Aorta (tissue), 5 donors: Measurements from ENCODE around the gene SAG. TPM values are rescaled to one million over a fixed set of nuclear protein-coding genes. Genes with fewer than 3 reads are reported as not detected.
A peak's percentile ranks its signal among the peaks of the same experiment; 100 is the strongest.

ENCODE experiments used
- ATAC-seq: fragments of 200-7000 bp; cut with Tn5 transposase; one replicate; pipeline ENCODE4 v1.9.1; 2022; ENCODE audit warnings: moderate library complexity; ENCODE audit not compliant: low FRiP score
- DNase-seq, 2 donors: peaks; one replicate each; pipeline ENCODE4 v3.0.0-alpha.2; 2020
- H3K27ac ChIP-seq, 2 donors: one replicate each; pipeline ENCODE4 v1.5.1; 2013; ENCODE audit warnings: low read length in 2 of 2, mild to moderate bottlenecking in 2 of 2, moderate library complexity in 2 of 2, control low read depth in 1 of 2, inconsistent platforms in 1 of 2, low read depth in 1 of 2
- H3K27me3 ChIP-seq, 2 donors: one replicate each; pipeline ENCODE4 v1.6.1; 2013; ENCODE audit warnings: control low read depth in 1 of 2, low read length in 1 of 2, mild to moderate bottlenecking in 1 of 2, moderate library complexity in 1 of 2; ENCODE audit not compliant: insufficient read depth in 2 of 2, control insufficient read depth in 1 of 2
- H3K36me3 ChIP-seq, 2 donors: one replicate each; pipeline ENCODE4 v1.6.1; 2013; ENCODE audit warnings: control low read depth in 1 of 2, low read length in 1 of 2, mild to moderate bottlenecking in 1 of 2; ENCODE audit not compliant: insufficient read depth in 2 of 2, control insufficient read depth in 1 of 2
- H3K4me1 ChIP-seq, 2 donors: one replicate each; pipeline ENCODE4 v1.6.1; 2013; ENCODE audit warnings: low read length in 2 of 2, control low read depth in 1 of 2, mild to moderate bottlenecking in 1 of 2, moderate library complexity in 1 of 2; ENCODE audit not compliant: insufficient read depth in 2 of 2, control insufficient read depth in 1 of 2
- H3K4me3 ChIP-seq, 2 donors: one replicate each; pipeline ENCODE4 v1.5.1; 2013; ENCODE audit warnings: low read length in 2 of 2, control low read depth in 1 of 2, mild to moderate bottlenecking in 1 of 2
- H3K9me3 ChIP-seq: one replicate; pipeline ENCODE4 v1.6.1; 2013; ENCODE audit warnings: mild to moderate bottlenecking, low read length; ENCODE audit not compliant: control insufficient read depth
- WGBS, 2 donors: extraction: QIAGEN DNeasy Blood & Tissue Kit; methylation state at CpG; one replicate each; pipeline ENCODE4 v1.1.7; 2013; 5-methylcytosine and 5-hydroxymethylcytosine counted together
- intact Hi-C, 2 donors: fragments of 100-400 bp; cut with DNase I; formaldehyde crosslinking; loops; one replicate each; pipeline versions ENCODE4 v1.14.2 to v1.15.0; 2022
- polyA plus RNA-seq, 2 donors: library from polyadenylated mRNA; stranded (reverse); fragments of 200-250 nt; gene quantifications; one replicate each; pipeline ENCODE4 v1.2.3, GENCODE V29; 2013
- total RNA-seq, 2 donors: library from RNA; stranded (reverse); fragmentation: NEBNext Ultra II Directional; extraction: Animal tissue kit (Norgen Biotek cat#: 25700); gene quantifications; one replicate each; pipeline ENCODE4 v1.2.1, GENCODE V29; 2021
- donor health status: healthy with polysubstance abuse.
- donor health status: Bipolar disorder and iron deficiency.
- donor health status: DM: no; HTN: no; CAD: no.
- donor health status: DM: no; HTN: no; CAD: no.
- donor health status: DM: yes; HTN: yes; CAD: no.

Gene SAG
- total and polyA plus RNA-seq, 4 donors: not detected

- Histone ChIP-seq H3K4me3 (no peak overlapping the region), H3K9me3 (no peaks in the 10 kb centered on the region), H3K36me3 (no peaks in the 10 kb centered on the region), H3K27me3 (no peaks in the 10 kb centered on the region), H3K27ac (no peak overlapping the region), H3K4me1 (no peaks in the 10 kb centered on the region)
- WGBS, 2 donors: 36 to 39% methylated on average over 13 of the region's 13 CpGs
- no peak for DNase-seq
- ATAC-seq: peak; percentile 37
- intact Hi-C loops: loop anchor here in 1 of 2 donors (5.0 kb wide), 1 partner anchor 34 kb away; the partner anchor contains the start of gene DGKD
Observed at GRCh38 chr2:233386382-233387041, 78.9 kb downstream of the SAG start.

GRCh38 chr2:233387225-233387624 is 79.6 kb downstream of the SAG start:
- Histone ChIP-seq H3K27ac (peak overlapping the region in 1 of 2 donors; percentile 65), H3K36me3 (no peaks in the 10 kb centered on the region), H3K4me1 (no peaks in the 10 kb centered on the region), H3K4me3 (no peak overlapping the region), H3K27me3 (no peaks in the 10 kb centered on the region), H3K9me3 (no peaks in the 10 kb centered on the region)
- intact Hi-C loops: loop anchor here in 1 of 2 donors (5.0 kb wide), 1 partner anchor 35 kb away; the partner anchor contains the start of gene DGKD
- ATAC-seq: peak; percentile 38
- WGBS, 2 donors: 19 to 25% methylated on average over 13 of the region's 13 CpGs
- DNase-seq: no peak

DNA sequence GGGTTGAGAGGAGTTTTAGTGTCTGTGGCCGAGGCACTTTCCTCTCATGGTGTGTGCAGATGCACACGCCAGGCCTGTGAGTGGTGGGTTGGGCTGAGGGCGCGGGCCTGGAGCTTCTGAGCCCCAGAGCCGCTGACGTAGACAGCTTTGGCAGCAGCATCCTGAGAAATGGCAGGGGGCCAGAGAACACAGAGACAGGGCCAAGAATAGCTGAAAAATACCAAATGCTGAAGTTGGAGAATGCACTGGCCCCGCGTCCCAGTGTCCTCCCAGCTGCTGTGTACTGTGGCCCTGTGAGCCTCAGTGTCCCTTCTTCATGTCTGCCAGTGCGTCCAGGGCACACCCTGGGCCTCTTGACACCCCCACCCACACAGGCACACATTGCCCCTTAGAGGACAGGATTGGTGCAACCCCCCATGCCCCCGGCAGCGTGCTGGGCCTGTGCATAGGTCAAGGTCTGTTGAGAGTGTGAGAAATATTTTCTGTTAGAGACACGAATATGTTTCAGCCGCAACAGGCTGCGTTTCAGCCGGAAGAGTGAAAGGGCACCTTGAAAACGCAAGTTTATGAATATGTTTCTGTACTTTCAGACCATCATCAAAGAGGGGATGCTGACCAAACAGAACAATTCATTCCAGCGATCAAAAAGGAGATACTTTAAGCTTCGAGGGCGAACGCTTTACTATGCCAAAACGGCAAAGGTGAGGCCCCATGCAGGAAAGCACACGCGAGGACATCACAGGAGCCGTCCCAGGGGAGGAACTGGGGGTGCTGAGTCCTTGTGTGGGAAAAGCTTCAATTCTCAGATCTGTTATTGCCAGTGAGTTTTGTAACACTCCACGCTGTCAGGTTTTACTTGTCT is 80.3 kb downstream of the SAG start:
- Histone ChIP-seq H3K9me3 (no peaks in the 10 kb centered on the region), H3K4me1 (no peaks in the 10 kb centered on the region), H3K4me3 (no peak overlapping the region), H3K27ac (peak overlapping the region; percentile 1 to 65), H3K27me3 (no peaks in the 10 kb centered on the region), H3K36me3 (no peaks in the 10 kb centered on the region)
- WGBS, 2 donors: 13% methylated on average over 25 of the region's 25 CpGs
- DNase-seq: peak; percentile 90 to 95
- ATAC-seq: peak; percentile 96
- intact Hi-C loops: loop anchor here in 1 of 2 donors (5.0 kb wide), 1 partner anchor 36 kb away; the partner anchor contains the start of gene DGKD

DNA sequence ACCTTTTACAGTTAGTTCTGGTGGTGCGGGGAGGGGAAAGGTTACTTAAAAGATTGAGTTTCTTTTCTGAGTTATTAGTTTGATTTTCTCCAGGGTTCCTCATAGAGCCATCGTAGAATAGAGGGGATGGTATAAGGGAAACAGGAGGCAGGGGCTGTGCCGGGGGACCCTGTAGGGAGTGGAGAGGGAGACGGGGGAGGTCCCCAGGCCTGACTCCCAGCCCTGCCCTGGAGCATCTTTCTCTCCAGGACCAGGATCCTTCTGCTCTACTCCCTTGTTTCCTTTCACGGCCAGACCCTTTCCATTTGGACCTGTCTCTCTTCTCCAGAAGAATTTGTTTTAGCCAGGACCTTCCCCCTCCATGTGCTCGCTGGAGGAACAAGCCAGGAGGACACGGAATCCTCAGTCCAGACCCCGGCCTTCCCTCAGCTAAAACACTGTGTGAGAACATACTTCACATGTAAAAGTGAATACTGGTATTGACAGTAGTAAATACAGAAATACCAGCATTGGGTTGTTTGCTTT is 82.0 kb downstream of the SAG start:
- no peaks in the 10 kb centered on the region for H3K9me3 ChIP-seq
- DNase-seq (no peak), ATAC-seq (no peak)
- no peaks in the 10 kb centered on the region for H3K36me3 ChIP-seq
- WGBS, 2 donors: 70 to 82% methylated on average over 8 of the region's 8 CpGs
- H3K27me3 ChIP-seq: no peaks in the 10 kb centered on the region
- intact Hi-C loops: loop anchor here in 1 of 2 donors (5.0 kb wide), 1 partner anchor 37 kb away; the partner anchor contains the start of gene DGKD
- H3K27ac ChIP-seq: no peak overlapping the region
- no peaks in the 10 kb centered on the region for H3K4me1 ChIP-seq
- no peak overlapping the region for H3K4me3 ChIP-seq

- no peaks in the 10 kb centered on the region for H3K4me1 ChIP-seq
- intact Hi-C loops: no loop called here
- no peaks in the 10 kb centered on the region for H3K36me3 ChIP-seq
- no peaks in the 10 kb centered on the region for H3K9me3 ChIP-seq
- DNase-seq (no peak), ATAC-seq (no peak)
- 90 to 96% methylated on average over 7 of the region's 7 CpGs for WGBS, 2 donors
- H3K4me3 ChIP-seq: no peak overlapping the region
- H3K27me3 ChIP-seq: no peaks in the 10 kb centered on the region
- no peak overlapping the region for H3K27ac ChIP-seq
Observed at GRCh38 chr2:233395687-233396086, 88.1 kb downstream of the SAG start.

Other genes with a start within 250 kb of the SAG start
- gene INPP5D, start 247.5 kb upstream of the SAG start, total RNA-seq: 10 to 100 TPM; 21.1 to 51.2 TPM
- gene INPP5D, start 247.5 kb upstream of the SAG start, polyA plus RNA-seq: 10 to 100 TPM in 1 of 2 donors, under 1 TPM in 1; 0.95 to 13.3 TPM
- gene ATG16L1, start 56.1 kb upstream of the SAG start, total RNA-seq: 10 to 100 TPM; 20.5 to 30.1 TPM
- gene ATG16L1, start 56.1 kb upstream of the SAG start, polyA plus RNA-seq: 10 to 100 TPM in 1 of 2 donors, 1 to 10 TPM in 1; 6.4 to 13.7 TPM
- 100 to 1,000 TPM in 1 of 2 donors, 10 to 100 TPM in 1; 74.3 to 250 TPM for gene DGKD, start 46.7 kb downstream of the SAG start, total RNA-seq
- gene DGKD, start 46.7 kb downstream of the SAG start, polyA plus RNA-seq: 10 to 100 TPM in 1 of 2 donors, 1 to 10 TPM in 1; 8.9 to 62.2 TPM